Measurements from ENCODE around the gene LIN54. TPM values are rescaled to one million over a fixed set of nuclear protein-coding genes. Genes with fewer than 3 reads are reported as not detected.

The LIN54 gene
- total and polyA plus RNA-seq, 2 of the 13 experiments (the other 11 are each of a cell fraction or from before 2014, with no cell fraction given) = 25.2 to 32.9 TPM

DNA sequence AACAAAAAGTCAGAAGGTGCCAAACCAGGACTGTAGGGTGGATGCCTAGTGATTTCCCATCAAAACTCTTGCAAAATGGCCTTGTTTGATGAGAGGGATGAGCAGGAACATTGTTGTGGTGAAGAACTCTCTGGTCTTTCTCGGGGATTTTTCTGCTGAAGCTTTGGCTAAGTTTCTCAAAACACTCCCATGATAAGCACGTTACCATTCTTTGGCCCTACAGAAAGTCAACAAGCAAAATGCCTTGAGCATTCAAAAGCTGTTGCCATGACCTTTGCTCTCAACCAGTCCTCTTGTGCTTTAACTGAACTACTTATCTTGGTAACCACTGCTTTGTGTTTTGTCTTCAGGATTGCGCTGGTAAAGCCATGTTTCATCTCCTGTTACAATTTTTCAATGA lies 116.7 kb downstream of the LIN54 start (continued):
- no peak for TF ChIP-seq MXD4 (CRISPR knock-in tag; IDR thresholded peaks at IDR 0.05)
- no peak for TF ChIP-seq ZNF354B (CRISPR knock-in tag; IDR thresholded peaks at IDR 0.05)
- no peak for TF ChIP-seq KDM3A (CRISPR knock-in tag; IDR thresholded peaks at IDR 0.05; ENCODE audit: low read depth)
- TF ChIP-seq GATAD2A (CRISPR knock-in tag; IDR thresholded peaks at IDR 0.05) = peak; percentile 64
- no peak for TF ChIP-seq EED (CRISPR knock-in tag; IDR thresholded peaks at IDR 0.05)
- TF ChIP-seq ZNF720 (CRISPR knock-in tag; IDR thresholded peaks at IDR 0.05) = no peak
- TF ChIP-seq, protein P1, sequence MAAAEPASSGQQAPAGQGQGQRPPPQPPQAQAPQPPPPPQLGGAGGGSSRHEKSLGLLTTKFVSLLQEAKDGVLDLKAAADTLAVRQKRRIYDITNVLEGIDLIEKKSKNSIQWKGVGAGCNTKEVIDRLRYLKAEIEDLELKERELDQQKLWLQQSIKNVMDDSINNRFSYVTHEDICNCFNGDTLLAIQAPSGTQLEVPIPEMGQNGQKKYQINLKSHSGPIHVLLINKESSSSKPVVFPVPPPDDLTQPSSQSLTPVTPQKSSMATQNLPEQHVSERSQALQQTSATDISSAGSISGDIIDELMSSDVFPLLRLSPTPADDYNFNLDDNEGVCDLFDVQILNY (CRISPR knock-in tag; conservative IDR thresholded peaks at IDR 0.05) = no peak
- peak; percentile 14; the same call in 1 of the 2 replicates for TF ChIP-seq HMG20A (CRISPR knock-in tag; IDR thresholded peaks at IDR 0.05; ENCODE audit: borderline replicate concordance)
- TF ChIP-seq SOX13 (IDR thresholded peaks at IDR 0.05) = no peak
- TF ChIP-seq SOX13 (CRISPR knock-in tag; conservative IDR thresholded peaks at IDR 0.05 in 1 of 2, IDR thresholded peaks at IDR 0.05 in 1 of 2) = peak in 1 of 2 experiments; percentile 79; a peak in 2 of 4 replicates
- TF ChIP-seq RARA (CRISPR knock-in tag; IDR thresholded peaks at IDR 0.05) = 0 out of 2 replicates have a peak, but pooled peaks have one; percentile 12
- no peak for TF ChIP-seq DNMT3B (CRISPR knock-in tag; conservative IDR thresholded peaks at IDR 0.05)
- TF ChIP-seq NFE2L1 (CRISPR knock-in tag; IDR thresholded peaks at IDR 0.05; ENCODE audit: borderline replicate concordance) = no peak
- TF ChIP-seq, protein P2, sequence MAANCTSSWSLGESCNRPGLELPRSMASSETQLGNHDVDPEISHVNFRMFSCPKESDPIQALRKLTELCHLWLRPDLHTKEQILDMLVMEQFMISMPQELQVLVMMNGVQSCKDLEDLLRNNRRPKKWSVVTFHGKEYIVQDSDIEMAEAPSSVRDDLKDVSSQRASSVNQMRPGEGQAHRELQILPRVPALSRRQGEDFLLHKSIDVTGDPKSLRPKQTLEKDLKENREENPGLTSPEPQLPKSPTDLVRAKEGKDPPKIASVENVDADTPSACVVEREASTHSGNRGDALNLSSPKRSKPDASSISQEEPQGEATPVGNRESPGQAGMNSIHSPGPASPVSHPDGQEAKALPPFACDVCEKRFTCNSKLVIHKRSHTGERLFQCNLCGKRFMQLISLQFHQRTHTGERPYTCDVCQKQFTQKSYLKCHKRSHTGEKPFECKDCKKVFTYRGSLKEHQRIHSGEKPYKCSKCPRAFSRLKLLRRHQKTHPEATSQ (CRISPR knock-in tag; IDR thresholded peaks at IDR 0.05; ENCODE audit: borderline replicate concordance) = no peak
- no peak for TF ChIP-seq ZNF33B (CRISPR knock-in tag; IDR thresholded peaks at IDR 0.05)
- TF ChIP-seq, protein P3, sequence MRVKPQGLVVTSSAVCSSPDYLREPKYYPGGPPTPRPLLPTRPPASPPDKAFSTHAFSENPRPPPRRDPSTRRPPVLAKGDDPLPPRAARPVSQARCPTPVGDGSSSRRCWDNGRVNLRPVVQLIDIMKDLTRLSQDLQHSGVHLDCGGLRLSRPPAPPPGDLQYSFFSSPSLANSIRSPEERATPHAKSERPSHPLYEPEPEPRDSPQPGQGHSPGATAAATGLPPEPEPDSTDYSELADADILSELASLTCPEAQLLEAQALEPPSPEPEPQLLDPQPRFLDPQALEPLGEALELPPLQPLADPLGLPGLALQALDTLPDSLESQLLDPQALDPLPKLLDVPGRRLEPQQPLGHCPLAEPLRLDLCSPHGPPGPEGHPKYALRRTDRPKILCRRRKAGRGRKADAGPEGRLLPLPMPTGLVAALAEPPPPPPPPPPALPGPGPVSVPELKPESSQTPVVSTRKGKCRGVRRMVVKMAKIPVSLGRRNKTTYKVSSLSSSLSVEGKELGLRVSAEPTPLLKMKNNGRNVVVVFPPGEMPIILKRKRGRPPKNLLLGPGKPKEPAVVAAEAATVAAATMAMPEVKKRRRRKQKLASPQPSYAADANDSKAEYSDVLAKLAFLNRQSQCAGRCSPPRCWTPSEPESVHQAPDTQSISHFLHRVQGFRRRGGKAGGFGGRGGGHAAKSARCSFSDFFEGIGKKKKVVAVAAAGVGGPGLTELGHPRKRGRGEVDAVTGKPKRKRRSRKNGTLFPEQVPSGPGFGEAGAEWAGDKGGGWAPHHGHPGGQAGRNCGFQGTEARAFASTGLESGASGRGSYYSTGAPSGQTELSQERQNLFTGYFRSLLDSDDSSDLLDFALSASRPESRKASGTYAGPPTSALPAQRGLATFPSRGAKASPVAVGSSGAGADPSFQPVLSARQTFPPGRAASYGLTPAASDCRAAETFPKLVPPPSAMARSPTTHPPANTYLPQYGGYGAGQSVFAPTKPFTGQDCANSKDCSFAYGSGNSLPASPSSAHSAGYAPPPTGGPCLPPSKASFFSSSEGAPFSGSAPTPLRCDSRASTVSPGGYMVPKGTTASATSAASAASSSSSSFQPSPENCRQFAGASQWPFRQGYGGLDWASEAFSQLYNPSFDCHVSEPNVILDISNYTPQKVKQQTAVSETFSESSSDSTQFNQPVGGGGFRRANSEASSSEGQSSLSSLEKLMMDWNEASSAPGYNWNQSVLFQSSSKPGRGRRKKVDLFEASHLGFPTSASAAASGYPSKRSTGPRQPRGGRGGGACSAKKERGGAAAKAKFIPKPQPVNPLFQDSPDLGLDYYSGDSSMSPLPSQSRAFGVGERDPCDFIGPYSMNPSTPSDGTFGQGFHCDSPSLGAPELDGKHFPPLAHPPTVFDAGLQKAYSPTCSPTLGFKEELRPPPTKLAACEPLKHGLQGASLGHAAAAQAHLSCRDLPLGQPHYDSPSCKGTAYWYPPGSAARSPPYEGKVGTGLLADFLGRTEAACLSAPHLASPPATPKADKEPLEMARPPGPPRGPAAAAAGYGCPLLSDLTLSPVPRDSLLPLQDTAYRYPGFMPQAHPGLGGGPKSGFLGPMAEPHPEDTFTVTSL (CRISPR knock-in tag; IDR thresholded peaks at IDR 0.05; ENCODE audit: borderline replicate concordance) = no peak
- TF ChIP-seq ZNF672 (CRISPR knock-in tag; IDR thresholded peaks at IDR 0.05) = no peak
- TF ChIP-seq SRF (IDR thresholded peaks at IDR 0.05; ENCODE audit: low read depth, low read length) = no peak
- no peak for TF ChIP-seq RAD51 (IDR thresholded peaks at IDR 0.05; ENCODE audit: borderline replicate concordance)
- no peak for TF ChIP-seq EEA1 (CRISPR knock-in tag; IDR thresholded peaks at IDR 0.05; ENCODE audit: borderline replicate concordance)
- TF ChIP-seq SMARCC2 (IDR thresholded peaks at IDR 0.05) = no peak
- 0 out of 2 replicates have a peak, but pooled peaks have one; percentile 11 for TF ChIP-seq BCL6 (CRISPR knock-in tag; IDR thresholded peaks at IDR 0.05)
- TF ChIP-seq YEATS2 (CRISPR knock-in tag; IDR thresholded peaks at IDR 0.05; ENCODE audit: borderline replicate concordance) = no peak
